ENCODE measurements around the gene IL1R2.

IL1R2 gene

DNA sequence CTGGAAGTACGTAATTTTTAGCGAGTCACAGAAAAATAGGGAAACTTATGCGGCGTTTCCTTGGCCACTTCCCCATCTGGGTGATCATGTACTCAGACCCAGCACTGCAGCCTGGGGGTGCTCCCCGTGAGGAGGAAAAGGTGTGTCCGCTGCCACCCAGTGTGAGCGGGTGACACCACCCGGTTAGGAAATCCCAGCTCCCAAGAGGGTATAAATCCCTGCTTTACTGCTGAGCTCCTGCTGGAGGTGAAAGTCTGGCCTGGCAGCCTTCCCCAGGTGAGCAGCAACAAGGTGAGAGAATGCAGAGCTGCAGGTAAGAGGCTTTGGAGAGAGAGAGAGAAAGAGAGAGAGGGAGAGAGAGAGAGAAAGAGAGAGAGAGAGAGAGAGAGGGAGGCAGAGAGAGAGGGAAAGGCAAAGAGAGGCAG, at the start of gene IL1R2:
Gene IL1R2, plus strand, starts transcription at position 240 of the 425 bp plus-strand sequence. CDS start 16,616 bp downstream, outside the sequence.
- DNase-seq (ENCODE audit: low read depth in 2 of 2) = no peak

DNA sequence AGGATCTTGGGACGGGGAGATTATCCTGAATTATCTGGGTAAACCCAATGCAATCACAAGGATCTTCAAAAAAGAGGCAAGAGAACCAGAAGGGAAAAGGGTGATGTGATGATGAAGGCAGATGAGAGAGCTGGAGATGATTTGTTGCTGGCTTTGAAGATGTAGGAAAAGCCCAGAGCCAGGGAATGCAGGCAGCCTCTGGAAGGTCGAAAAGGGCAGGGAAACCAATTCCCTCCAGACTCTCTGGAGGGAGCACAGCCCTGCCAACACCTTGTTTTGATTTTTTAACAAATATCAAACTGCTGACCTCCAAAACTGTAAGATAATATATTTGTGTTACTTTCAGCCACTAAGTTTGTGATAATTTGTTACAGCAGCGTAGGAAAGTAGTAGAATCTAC, 48.9 kb upstream of the IL1R2 start:
- no peak for DNase-seq (ENCODE audit: low read depth in 2 of 2)

- DNase-seq (ENCODE audit: low read depth in 2 of 2) = no peak
Observed at GRCh38 chr2:101946372-101947039, 45.3 kb upstream of the IL1R2 start.

- DNase-seq (ENCODE audit: low read depth in 2 of 2) = no peak
Observed at GRCh38 chr2:101947374-101947773, 44.4 kb upstream of the IL1R2 start.

DNA sequence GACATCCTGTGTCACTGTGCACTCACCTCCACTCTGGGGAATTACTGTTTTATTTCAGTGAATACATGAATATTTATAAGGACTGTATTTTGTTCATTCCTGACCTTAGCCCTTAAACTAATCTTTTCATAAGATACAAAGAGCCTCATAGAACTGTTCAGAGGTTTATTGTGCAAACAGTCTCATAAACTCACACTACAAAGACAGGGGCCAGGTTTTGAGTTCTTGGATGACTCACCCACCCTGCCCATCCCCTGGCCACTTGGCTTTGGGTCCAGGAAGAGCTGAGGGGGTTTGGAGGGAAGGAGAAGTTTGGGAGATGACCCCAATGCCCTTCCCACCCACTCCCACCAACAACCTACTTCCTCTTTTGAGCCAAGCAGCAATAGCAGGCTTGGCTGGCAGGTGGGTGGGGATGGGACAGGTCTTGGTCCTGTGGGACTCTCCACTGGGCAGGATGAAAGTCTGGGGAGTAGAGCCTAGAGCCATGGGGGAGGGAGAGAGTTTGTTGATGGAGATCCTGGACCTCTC, 43.1 kb upstream of the IL1R2 start:
- no peak for DNase-seq (ENCODE audit: low read depth in 2 of 2)

DNA sequence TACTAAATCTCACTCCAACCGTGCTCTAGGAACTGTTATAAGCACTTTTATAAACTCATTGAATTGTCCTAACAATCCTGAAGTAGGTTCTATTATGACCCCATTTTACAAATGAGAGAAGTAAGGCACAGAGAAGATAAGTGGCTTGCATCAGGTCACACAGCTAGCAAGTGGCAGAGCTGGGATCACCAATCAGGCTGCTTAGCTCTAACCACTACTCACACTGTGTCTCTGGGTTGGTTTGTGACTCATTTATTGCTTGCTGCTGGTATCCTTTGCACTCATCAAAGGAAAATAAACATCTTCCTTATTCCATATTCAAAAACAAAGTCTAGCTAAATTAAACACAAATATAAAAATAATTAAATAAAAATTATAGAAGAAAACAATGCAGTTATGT, 42.5 kb upstream of the IL1R2 start:
- DNase-seq (ENCODE audit: low read depth in 2 of 2) = no peak

- no peak for DNase-seq (ENCODE audit: low read depth in 2 of 2)
Observed at GRCh38 chr2:101951296-101951695, 40.5 kb upstream of the IL1R2 start.

DNA sequence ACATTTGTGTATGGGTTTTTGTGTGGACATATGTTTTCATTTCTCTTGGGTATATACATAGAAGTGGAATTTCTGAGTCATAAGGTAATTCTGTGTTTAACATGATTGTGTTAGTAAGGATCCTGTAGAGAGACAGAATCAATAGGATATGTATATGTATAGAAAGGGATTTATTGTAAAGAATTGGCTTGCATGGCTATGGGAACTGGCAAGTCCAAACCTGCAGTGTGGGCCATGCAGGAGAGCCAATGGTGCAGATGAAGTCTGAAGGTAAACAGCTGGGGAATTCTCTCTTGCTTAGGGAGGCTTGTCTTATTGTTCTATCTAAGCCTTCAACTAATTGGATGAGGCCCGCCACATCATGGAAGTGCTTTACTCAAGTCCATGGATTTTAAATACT, 39.2 kb upstream of the IL1R2 start:
- no peak for DNase-seq (ENCODE audit: low read depth in 2 of 2)

GRCh38 chr2:101956465-101957438, 35.0 kb upstream of the IL1R2 start:
- DNase-seq (ENCODE audit: low read depth in 2 of 2) = no peak

- no peak for DNase-seq (ENCODE audit: low read depth in 2 of 2)
Observed at GRCh38 chr2:101958061-101958460, 33.7 kb upstream of the IL1R2 start.

DNA sequence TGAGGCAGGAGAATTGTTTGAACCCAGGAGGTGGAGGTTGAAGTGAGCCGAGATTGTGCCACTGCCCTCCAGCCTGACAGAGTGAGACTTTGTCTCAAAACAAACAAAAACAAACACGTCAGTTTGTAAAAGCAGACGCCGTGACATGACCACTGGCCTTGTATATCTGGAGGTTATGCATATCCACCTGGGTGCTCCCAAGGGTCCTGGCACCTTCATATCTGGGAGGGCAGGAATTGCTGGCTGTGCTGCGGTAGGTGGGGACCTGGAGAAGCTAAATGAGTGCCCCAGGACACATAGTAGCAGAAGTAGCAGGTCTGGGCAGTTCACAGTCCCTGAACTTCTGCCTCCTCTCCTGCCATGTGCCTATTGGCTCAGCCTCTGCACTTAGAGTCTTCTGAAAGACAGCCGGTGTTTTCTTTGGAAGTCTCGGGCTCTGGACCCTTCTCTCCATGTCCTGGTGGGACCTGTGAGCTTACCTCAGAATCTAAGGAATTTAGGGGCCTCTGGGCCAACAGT, 30.9 kb upstream of the IL1R2 start:
- DNase-seq (ENCODE audit: low read depth in 2 of 2) = no peak

DNA sequence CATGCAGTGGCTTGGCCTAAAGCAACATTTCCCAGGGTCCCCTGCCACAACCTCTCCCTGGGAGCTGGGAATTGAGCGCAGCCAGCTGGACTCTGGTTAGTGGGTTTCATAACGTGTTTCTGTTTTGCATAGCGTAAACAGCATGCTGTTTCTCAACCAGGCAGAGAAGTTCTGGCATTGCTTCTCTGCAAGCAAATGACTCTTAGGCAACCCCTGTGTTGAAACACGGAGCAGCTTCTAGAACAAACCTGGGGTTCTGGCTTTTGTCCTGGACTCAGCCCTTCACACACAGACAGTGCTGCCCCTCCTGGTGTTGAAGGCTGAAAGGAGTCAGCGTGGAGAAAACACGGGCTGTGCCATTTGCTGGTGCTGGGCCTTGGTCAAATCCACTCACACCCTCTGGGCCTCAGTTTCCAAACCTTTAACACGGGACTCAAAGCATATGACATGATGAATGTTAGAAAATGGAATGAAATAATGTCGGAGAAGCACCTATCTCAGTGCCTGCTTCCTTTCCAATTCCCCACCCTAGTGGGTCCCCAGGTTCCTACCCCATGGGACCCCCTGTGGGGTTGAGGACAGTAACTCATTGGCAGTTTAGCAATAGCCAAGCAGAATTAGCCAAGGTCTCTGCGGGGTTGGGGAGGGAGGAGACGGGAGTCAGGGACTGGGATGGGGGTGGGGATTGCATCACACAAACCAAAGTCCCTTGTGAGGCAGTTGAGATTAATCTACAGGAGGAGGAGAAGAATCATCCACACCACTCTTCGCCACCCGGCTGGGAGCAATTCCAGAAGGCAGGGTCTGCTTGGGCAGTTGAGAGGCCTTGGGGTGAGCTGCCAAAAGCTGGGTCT, 30.2 kb upstream of the IL1R2 start:
- no peak for DNase-seq (ENCODE audit: low read depth in 2 of 2)

GRCh38 chr2:101962309-101962708, 29.5 kb upstream of the IL1R2 start:
- DNase-seq (ENCODE audit: low read depth in 2 of 2) = no peak

DNA sequence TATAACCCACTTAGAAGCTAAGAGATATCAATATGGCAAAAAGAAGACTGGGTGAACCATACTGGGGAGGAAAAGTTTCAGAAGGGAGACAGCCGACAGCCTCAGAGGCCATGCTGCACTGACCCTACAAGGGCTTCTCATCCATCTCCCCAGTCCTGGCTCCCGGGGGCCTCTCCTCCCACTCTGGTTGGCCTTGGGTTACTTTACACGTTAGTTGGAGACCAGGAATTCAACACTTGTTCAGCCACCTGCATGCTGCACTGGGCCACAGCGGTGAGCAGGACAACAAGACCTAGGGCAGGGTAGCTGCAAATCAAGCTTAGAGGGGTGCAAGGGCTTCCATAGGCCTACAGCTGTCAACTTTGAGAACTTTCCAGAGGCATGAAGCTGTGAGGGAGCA, 28.6 kb upstream of the IL1R2 start:
- DNase-seq (ENCODE audit: low read depth in 2 of 2) = no peak

GRCh38 chr2:101967826-101968513, 23.8 kb upstream of the IL1R2 start:
- no peak for DNase-seq (ENCODE audit: low read depth in 2 of 2)

DNA sequence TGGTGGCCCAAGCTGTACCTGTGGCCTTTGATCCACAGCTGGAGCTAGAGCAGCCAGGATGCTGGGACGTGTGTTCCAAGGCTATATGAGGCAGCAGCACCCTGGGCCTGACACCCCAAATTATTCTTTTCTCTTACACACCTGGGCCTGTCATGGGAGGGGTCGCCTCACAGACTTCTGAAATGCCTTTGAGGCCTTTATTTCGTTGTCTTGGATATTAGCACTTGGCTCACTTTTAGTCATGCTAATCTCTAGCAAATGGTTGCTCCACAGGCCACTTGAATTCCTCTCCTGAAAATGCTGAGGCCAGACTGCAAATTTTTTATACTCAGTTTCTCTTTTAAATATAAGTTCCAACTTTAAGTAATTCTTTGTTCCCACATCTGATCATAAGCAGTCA, 22.0 kb upstream of the IL1R2 start:
- no peak for DNase-seq (ENCODE audit: low read depth in 2 of 2)

DNA sequence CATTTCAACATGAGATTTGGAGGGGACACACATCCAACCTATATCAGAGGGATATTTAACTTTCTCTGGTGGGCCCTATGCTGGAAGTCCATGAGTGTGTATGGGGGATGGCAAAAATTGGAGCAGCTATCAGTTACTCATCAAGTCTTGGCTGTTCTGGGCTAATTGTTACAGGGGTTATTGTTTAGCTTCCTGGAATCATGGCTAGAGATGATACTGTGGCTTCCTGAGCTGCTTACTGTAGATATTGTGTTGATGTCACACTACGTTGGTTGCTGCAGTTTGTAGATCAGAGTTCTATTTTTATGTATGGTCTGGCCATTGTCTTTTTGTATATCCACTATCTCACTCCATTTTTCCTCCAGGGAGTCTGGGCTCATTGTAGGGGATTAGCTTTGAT, 20.9 kb upstream of the IL1R2 start:
- no peak for DNase-seq (ENCODE audit: low read depth in 2 of 2)

- DNase-seq (ENCODE audit: low read depth in 2 of 2) = no peak
Observed at GRCh38 chr2:101971836-101972235, 19.9 kb upstream of the IL1R2 start.

GRCh38 chr2:101972621-101973434, 18.9 kb upstream of the IL1R2 start:
- DNase-seq (ENCODE audit: low read depth in 2 of 2) = peak in 1 of 2 donors; percentile 8

GRCh38 chr2:101974663-101975062, 17.1 kb upstream of the IL1R2 start:
- DNase-seq (ENCODE audit: low read depth in 2 of 2) = no peak
